HG03039 (cell line): ENCODE results near the gene ZNF396.

ENCODE experiments used
- ATAC-seq: cut with Tn5 transposase; IDR thresholded peaks from one replicate; pipeline ENCODE4 v1.9.1; 2021; ENCODE audit warnings: mild to moderate bottlenecking, moderate library complexity; ENCODE audit not compliant: unreplicated experiment

ZNF396 gene

DNA sequence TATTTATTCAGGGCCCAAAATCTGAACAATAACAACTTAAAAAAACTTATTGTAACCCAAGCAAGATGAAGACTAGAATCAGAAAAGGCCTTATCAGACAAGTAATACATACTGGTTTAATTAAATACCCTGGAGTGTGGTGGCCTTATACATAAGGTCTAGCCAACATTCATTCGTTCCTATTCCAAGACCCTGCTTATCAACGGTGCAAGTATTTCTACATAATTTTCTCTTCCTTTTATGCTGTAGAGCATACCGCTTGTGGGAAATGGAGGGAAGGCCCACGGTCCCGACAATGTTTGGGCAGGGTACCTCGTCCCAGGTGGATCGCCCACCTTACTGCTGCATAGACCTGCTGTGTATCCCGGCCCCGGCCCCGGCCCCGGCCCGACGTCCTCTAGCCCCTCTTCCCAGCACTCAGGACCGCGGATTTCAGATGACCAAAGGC lies 33.6 kb downstream of the ZNF396 start:
- no peak for ATAC-seq

- no peak for ATAC-seq
Observed at GRCh38 chr18:35337286-35337685, 39.9 kb downstream of the ZNF396 start.

GRCh38 chr18:35335866-35336265 lies 41.3 kb downstream of the ZNF396 start:
- ATAC-seq: no peak

GRCh38 chr18:35334821-35335220 lies 42.3 kb downstream of the ZNF396 start:
- ATAC-seq: no peak

GRCh38 chr18:35334212-35334611 lies 42.9 kb downstream of the ZNF396 start:
- no peak for ATAC-seq

- ATAC-seq: no peak
Observed at GRCh38 chr18:35331367-35332087, 45.6 kb downstream of the ZNF396 start.

GRCh38 chr18:35328868-35329267 lies 48.3 kb downstream of the ZNF396 start:
- ATAC-seq: no peak

DNA sequence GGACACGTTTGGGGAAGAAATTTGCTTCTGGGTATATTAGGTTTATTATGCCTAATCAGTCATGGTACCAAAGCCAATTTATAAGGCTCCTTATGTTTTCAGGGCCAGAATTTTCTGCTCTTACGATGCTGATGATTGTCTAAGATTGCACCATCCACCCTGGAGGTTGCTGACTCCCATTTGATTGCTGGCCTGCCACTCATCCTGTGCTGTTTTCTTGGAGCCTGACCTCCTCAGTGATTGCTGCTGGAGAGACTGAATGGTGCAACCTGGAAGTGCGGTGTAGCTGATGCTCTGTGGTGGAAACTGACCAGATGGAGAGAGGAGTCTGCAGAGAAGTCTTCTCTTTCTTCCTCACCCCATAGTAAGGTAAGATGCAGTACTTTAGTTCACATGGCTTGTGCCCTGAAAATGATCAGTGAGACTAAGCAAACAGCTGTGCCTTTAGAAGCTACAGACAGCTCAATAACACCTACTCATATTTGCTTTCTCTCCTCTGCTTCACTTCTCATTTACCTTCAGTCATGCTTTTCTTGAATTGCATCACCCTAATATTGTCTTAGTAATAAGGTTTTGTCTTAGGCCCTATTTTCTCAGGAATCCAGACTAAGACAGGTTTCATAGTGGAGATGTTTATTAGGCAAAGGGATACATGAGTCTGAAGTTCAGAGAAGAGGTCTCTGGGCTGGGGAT lies 50.3 kb downstream of the ZNF396 start:
- ATAC-seq: no peak

GRCh38 chr18:35324926-35325655 lies 52.0 kb downstream of the ZNF396 start:
- no peak for ATAC-seq

DNA sequence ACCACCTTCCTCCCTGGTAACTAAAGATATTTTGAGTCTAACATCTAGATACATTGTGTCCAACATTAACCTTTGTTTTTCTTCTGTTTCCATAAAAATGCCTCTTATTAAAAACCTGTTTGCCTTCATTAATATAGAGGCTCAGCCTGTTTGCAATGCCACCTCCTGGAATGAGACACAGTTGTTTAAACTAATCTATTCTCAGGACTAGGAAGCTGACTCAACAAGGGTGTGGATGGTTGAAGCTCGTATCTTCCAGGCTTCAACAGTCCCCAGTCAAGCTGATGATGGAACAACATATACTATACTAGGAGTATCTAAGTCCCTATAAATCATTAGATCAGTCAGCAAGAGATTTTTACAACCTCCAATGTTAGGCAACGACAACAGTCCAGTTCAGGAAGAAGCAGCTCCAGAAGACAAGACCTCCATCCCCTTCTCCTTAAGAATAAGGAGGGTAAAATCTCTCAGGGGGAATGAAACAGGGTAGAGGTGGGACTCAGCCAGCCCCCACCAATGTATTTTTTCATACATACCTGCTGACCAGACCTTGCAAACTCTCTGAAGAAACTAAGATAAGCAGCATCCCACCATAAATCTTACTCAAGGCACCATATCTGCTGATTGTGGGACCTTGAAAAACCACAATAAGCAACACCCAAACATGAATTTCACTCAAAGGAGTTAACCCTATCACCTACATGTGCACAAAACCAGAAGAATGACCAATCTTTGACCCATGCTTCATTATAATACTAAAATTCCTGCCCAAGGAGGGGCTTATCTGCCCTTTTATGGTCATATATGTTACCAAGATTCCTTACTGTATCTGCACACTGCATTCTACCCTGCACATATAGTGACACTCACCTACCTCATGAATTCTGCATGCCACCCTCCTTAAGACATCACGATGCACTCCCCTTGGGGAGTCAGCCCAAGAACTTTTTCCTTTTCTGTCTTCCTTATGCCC lies 54.4 kb downstream of the ZNF396 start:
- no peak for ATAC-seq
